ENCODE results near the gene RNF225.
A peak's percentile ranks its signal among the peaks of the same experiment; 100 is the strongest.

Gene RNF225

GRCh38 chr19:58354478-58355030 lies 40.9 kb upstream of the RNF225 start:
- Histone ChIP-seq H3K36me3 (ENCODE audit: insufficient read depth, low read length) (peaks cover 20% of the 10 kb centered on the region), H3K9me3 (ENCODE audit: low read length) (peaks cover 4% of the 10 kb centered on the region), H3K4me1 (ENCODE audit: insufficient read depth, low read length) (no peaks in the 10 kb centered on the region), H2AFZ (ENCODE audit: low read depth, low read length) (no peak overlapping the region), H3K4me3 (ENCODE audit: low read length) (no peak overlapping the region), H3K27me3 (ENCODE audit: insufficient read depth, low read length) (no peaks in the 10 kb centered on the region)

GRCh38 chr19:58355215-58355796 lies 40.1 kb upstream of the RNF225 start:
- no peaks in the 10 kb centered on the region for H3K4me1 ChIP-seq (ENCODE audit: insufficient read depth, low read length)
- H3K36me3 ChIP-seq (ENCODE audit: insufficient read depth, low read length): peaks cover 20% of the 10 kb centered on the region
- H3K4me3 ChIP-seq (ENCODE audit: low read length): no peak overlapping the region
- H3K27me3 ChIP-seq (ENCODE audit: insufficient read depth, low read length): no peaks in the 10 kb centered on the region
- H3K9me3 ChIP-seq (ENCODE audit: low read length): peaks cover 2% of the 10 kb centered on the region
- no peak overlapping the region for H2AFZ ChIP-seq (ENCODE audit: low read depth, low read length)

- H3K4me3 ChIP-seq (ENCODE audit: low read length): no peak overlapping the region
- H2AFZ ChIP-seq (ENCODE audit: low read depth, low read length): no peak overlapping the region
- peaks cover 20% of the 10 kb centered on the region for H3K36me3 ChIP-seq (ENCODE audit: insufficient read depth, low read length)
- no peaks in the 10 kb centered on the region for H3K4me1 ChIP-seq (ENCODE audit: insufficient read depth, low read length)
- peaks cover 2% of the 10 kb centered on the region for H3K9me3 ChIP-seq (ENCODE audit: low read length)
- no peaks in the 10 kb centered on the region for H3K27me3 ChIP-seq (ENCODE audit: insufficient read depth, low read length)
Measured at GRCh38 chr19:58355908-58356765, 39.3 kb upstream of the RNF225 start.

- H3K27me3 ChIP-seq (ENCODE audit: insufficient read depth, low read length): no peaks in the 10 kb centered on the region
- H2AFZ ChIP-seq (ENCODE audit: low read depth, low read length): no peak overlapping the region
- H3K4me1 ChIP-seq (ENCODE audit: insufficient read depth, low read length): peaks cover 4% of the 10 kb centered on the region
- H3K36me3 ChIP-seq (ENCODE audit: insufficient read depth, low read length): peaks cover 20% of the 10 kb centered on the region
- H3K4me3 ChIP-seq (ENCODE audit: low read length): no peak overlapping the region
- H3K9me3 ChIP-seq (ENCODE audit: low read length): no peaks in the 10 kb centered on the region
Measured at GRCh38 chr19:58356766-58357480, 38.5 kb upstream of the RNF225 start.

- Histone ChIP-seq H3K4me1 (ENCODE audit: insufficient read depth, low read length) (peaks cover 4% of the 10 kb centered on the region), H3K4me3 (ENCODE audit: low read length) (no peak overlapping the region), H3K27me3 (ENCODE audit: insufficient read depth, low read length) (no peaks in the 10 kb centered on the region)
Measured at GRCh38 chr19:58357481-58358145, 37.8 kb upstream of the RNF225 start.

GRCh38 chr19:58361900-58362271 lies 33.6 kb upstream of the RNF225 start:
- H3K4me3 ChIP-seq (ENCODE audit: low read length): peak overlapping the region; percentile 67
- H3K9me3 ChIP-seq (ENCODE audit: low read length): no peaks in the 10 kb centered on the region
- H2AFZ ChIP-seq (ENCODE audit: low read depth, low read length): peak overlapping the region; percentile 84
- H3K4me1 ChIP-seq (ENCODE audit: insufficient read depth, low read length): peaks cover 4% of the 10 kb centered on the region
- H3K27me3 ChIP-seq (ENCODE audit: insufficient read depth, low read length): no peaks in the 10 kb centered on the region
- peaks cover 8% of the 10 kb centered on the region for H3K36me3 ChIP-seq (ENCODE audit: insufficient read depth, low read length)

More at GRCh38 chr19:58357481-58358145, 37.8 kb upstream of the RNF225 start:
- no peaks in the 10 kb centered on the region for H3K9me3 ChIP-seq (ENCODE audit: low read length)
- no peak overlapping the region for H2AFZ ChIP-seq (ENCODE audit: low read depth, low read length)
- peaks cover 19% of the 10 kb centered on the region for H3K36me3 ChIP-seq (ENCODE audit: insufficient read depth, low read length)

- Histone ChIP-seq H3K27me3 (ENCODE audit: insufficient read depth, low read length) (no peaks in the 10 kb centered on the region), H3K36me3 (ENCODE audit: insufficient read depth, low read length) (peaks cover 11% of the 10 kb centered on the region), H3K4me3 (ENCODE audit: low read length) (peak within 1 kb of the TSS; percentile 67), H3K9me3 (ENCODE audit: low read length) (no peaks in the 10 kb centered on the region), H3K4me1 (ENCODE audit: insufficient read depth, low read length) (peaks cover 4% of the 10 kb centered on the region), H2AFZ (ENCODE audit: low read depth, low read length) (peak within 1 kb of the TSS; percentile 84)
Measured at GRCh38 chr19:58362272-58362994, 33.0 kb upstream of the RNF225 start, which contains the start of gene ZNF497. ZNF497 (minus strand) TSS chr19:58362751; CDS start chr19:58357635, 5,116 bp downstream.

GRCh38 chr19:58364146-58364545 lies 31.3 kb upstream of the RNF225 start:
- Histone ChIP-seq H3K4me1 (ENCODE audit: insufficient read depth, low read length) (peaks cover 4% of the 10 kb centered on the region), H3K9me3 (ENCODE audit: low read length) (no peaks in the 10 kb centered on the region), H3K4me3 (ENCODE audit: low read length) (no peak overlapping the region), H3K36me3 (ENCODE audit: insufficient read depth, low read length) (peaks cover 20% of the 10 kb centered on the region), H3K27me3 (ENCODE audit: insufficient read depth, low read length) (no peaks in the 10 kb centered on the region), H2AFZ (ENCODE audit: low read depth, low read length) (no peak overlapping the region)

GRCh38 chr19:58366585-58367430 lies 28.6 kb upstream of the RNF225 start:
- Histone ChIP-seq H3K4me1 (ENCODE audit: insufficient read depth, low read length) (no peaks in the 10 kb centered on the region), H2AFZ (ENCODE audit: low read depth, low read length) (no peak overlapping the region), H3K9me3 (ENCODE audit: low read length) (no peaks in the 10 kb centered on the region), H3K27me3 (ENCODE audit: insufficient read depth, low read length) (no peaks in the 10 kb centered on the region), H3K4me3 (ENCODE audit: low read length) (no peak overlapping the region), H3K36me3 (ENCODE audit: insufficient read depth, low read length) (peaks cover 25% of the 10 kb centered on the region)

- Histone ChIP-seq H3K27me3 (ENCODE audit: insufficient read depth, low read length) (no peaks in the 10 kb centered on the region), H3K4me3 (ENCODE audit: low read length) (no peak overlapping the region), H3K9me3 (ENCODE audit: low read length) (no peaks in the 10 kb centered on the region), H3K36me3 (ENCODE audit: insufficient read depth, low read length) (peaks cover 25% of the 10 kb centered on the region), H3K4me1 (ENCODE audit: insufficient read depth, low read length) (no peaks in the 10 kb centered on the region), H2AFZ (ENCODE audit: low read depth, low read length) (no peak overlapping the region)
Measured at GRCh38 chr19:58367698-58368454, 27.6 kb upstream of the RNF225 start.
